ENCODE data around the gene CBFA2T3.
"Not testable (repeated sequence)": the region's sequence is repeated elsewhere in the genome, so short reads cannot be mapped to it uniquely, and the experiment has no call there.

Gene CBFA2T3

DNA sequence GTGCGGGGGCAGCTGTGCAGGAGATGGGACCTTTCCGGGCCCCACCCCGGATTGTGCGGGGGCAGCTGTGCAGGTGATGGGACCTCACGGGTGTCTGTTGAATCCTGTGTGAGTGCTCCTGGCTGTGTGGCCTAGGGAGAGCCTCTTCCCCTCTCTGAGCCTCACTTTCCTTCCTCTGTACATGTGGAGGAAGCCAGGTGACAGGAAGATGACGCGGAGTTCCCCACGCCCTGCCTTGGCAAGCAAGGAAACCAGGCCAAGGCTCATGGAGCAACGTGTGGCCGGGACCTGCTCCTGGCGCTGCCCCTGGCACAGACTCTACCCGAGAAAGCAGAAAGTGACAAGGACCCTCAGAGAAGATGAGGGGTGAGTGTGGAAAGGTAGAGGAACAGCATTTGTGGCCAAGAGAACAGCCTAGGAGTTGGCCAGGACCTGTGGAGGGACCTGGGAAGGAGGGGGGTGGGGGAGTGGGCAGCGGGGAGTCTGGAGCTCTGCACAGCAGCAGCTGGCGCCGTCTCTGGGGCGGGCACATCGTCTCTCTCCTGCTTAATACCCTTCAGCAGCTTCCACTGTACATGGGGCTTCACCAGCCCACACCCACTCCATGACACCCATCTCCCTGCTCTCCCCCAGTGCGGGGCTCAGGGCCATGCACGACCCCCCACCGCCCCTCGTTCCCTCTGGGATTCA lies 72.2 kb downstream of the CBFA2T3 start:
- no peak for DNase-seq

GRCh38 chr16:88903267-88903666 lies 73.7 kb downstream of the CBFA2T3 start:
- no peak for DNase-seq

- DNase-seq, result no peak
Measured at GRCh38 chr16:88902744-88903143, 74.3 kb downstream of the CBFA2T3 start.

GRCh38 chr16:88901718-88902337 lies 75.2 kb downstream of the CBFA2T3 start:
- DNase-seq, result no peak

DNA sequence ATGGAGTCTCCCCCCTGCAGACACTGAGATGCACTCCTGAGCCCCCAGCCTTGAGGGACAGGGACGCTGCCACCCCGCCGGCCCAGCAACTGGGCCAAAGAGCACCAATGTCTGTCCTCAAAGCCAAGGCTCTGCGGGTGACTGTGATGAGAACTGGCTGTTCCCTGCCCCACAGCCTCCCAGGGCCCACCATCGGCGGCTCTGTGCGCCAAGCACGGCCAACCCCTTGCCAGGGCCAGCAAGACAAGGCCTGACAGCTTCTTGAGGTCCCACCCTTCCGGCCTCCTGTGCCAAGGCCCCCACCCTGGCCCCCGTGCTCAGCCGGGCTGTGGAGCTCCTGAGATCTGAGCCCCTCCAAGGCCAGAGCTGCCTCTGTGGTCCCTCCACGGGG lies 76.3 kb downstream of the CBFA2T3 start:
- no peak for DNase-seq

DNA sequence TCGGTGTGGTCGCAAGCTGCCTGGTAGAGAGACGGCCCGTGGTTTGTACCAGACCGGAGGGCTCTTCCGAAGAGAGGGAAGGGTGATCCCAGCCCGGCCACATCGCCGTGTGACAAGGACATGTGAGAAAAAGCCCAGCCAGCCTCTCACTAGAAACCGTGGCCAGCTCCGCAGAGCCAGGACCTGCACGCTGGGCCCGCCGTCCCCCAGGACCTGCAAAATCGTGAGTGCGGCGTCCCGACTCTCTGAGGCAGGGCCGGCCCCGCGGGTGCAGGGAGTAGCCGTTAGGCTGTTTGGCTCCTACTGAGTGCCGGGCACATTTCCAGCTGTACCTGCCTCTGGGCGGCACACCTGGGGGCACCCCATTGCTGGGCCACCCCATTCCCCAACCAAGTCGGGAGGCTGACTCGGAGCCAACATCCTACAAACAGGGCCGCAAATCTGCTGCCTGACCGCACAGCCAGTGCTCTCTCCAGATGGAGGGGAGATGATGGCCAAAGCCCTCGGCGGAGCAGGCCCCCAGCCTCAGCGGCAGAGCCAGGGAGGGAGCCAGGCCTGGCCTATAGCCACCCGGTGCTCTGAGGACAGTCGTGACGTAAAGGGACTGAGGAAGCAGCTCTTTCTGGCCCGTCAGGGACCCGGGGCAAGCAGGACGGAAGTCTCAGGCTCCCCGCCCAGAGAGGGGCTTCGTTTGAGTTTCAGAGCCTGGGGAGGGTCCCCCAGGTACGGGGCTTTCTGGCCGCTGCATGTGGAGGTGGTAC lies 76.9 kb downstream of the CBFA2T3 start:
- DNase-seq, result no peak

- DNase-seq, result no peak
Measured at GRCh38 chr16:88897696-88898425, 79.1 kb downstream of the CBFA2T3 start.

DNA sequence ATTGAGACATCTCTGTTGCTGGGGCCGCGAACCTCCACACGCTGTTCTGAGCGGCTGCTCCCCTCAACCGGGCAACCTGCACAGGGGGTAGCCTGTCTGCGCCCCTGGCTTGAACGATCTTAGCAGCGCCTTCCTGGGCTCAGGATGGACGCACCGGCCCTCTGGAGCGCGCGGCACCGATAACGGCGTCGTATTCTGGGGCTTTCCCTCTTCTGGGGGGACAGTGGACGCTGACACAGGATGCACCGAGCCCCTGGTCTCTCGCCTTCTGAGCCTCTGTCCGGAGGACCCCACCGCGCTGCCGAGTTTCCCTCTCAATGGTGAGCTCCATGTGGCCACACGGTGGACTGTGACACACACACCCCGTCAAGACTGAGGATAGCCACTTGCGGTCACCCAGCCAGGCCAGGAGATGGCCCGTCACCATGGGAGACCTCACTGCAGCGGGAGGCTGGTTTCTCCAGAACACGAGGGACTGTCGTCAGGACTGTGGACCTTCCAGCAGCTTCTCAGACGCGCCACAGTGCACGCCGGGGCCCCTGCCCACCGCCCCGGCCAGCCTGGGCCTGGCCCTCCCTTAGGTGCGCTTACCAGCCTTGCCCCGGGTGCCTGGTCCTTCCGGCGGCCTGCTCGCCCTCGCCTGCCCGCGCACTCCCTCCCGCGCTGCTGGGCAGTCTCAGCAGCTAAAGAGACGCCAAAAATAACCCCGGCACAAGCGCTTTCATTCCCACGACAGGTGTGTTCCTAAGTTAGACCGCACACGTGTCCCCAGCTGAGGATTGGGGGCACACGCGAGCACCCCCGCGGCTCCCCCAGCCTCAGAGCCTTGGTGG lies 80.6 kb downstream of the CBFA2T3 start:
- DNase-seq, result no peak

DNA sequence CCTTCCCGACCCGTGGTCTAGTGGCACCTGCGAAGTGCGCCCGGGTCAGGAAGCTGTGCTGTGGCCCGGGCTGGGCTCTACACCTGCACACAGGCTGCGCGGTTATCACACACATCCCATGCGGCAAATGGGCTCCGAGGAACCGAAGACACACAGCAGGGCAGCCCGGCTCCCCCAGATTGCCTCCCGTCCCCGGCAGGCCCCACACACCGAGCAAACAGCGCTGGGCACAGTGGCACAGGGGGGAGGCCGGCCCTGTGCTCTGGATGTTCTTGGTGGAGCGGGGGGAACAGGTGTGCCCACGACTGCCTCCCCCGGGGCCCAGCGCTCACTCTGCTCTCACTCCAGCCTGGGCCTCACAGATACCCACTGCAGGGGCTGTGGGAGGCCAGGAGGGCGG lies 81.7 kb downstream of the CBFA2T3 start:
- no peak for DNase-seq

- DNase-seq, result no peak
Measured at GRCh38 chr16:88894681-88895300, 82.2 kb downstream of the CBFA2T3 start.

GRCh38 chr16:88894266-88894665 lies 82.7 kb downstream of the CBFA2T3 start:
- not testable (repeated sequence) for DNase-seq

- DNase-seq, result no peak
Measured at GRCh38 chr16:88893127-88893968, 83.7 kb downstream of the CBFA2T3 start.

DNA sequence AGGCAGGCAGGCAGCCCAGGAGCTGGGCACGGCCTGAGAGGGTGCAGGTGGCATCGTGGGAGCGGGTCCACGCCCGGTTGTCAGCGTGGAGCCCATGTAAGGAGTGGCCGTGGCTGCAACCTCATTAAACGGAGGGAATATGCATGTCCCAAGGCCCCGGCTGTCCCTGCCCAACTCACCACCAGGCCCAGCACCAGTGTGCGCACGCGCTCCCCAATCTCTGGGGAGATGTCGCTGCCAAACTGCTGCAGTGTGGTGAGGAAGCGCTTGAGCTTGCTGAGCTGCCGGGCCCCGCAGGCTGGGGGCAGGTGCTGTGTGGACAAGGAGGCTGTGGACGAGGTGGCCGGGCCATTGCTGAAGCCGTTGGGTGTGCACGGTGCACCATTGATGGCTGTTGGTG lies 84.9 kb downstream of the CBFA2T3 start:
- DNase-seq, result no peak

- no peak for DNase-seq
Measured at GRCh38 chr16:88891083-88891482, 85.9 kb downstream of the CBFA2T3 start.

DNA sequence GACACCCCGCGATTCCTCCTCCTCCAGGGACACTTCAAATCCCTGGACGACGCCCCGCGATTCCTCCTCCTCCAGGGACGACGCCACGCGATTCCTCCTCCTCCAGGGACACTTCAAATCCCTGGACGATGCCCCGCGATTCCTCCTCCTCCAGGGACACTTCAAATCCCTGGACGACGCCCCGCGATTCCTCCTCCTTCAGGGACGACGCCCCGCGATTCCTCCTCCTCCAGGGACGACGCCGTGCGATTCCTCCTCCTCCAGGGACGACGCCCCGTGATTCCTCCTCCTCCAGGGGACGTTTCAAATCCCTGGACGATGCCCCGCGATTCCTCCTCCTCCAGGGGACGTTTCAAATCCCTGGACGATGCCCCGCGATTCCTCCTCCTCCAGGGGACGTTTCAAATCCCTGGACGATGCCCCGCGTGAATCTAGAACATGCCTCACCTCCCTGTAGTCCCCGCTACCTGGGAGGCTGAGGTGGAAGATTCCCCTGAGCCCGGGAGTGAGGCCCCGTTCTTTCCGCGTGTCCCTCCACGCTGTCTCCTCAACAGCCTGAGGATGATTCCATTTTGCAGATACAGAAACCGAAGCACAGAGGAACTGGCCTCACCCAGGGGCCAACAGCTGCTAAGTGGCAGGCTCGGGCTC lies 87.2 kb downstream of the CBFA2T3 start:
- DNase-seq, result not testable (repeated sequence)

GRCh38 chr16:88888461-88889387 lies 88.3 kb downstream of the CBFA2T3 start:
- DNase-seq, result no peak

DNA sequence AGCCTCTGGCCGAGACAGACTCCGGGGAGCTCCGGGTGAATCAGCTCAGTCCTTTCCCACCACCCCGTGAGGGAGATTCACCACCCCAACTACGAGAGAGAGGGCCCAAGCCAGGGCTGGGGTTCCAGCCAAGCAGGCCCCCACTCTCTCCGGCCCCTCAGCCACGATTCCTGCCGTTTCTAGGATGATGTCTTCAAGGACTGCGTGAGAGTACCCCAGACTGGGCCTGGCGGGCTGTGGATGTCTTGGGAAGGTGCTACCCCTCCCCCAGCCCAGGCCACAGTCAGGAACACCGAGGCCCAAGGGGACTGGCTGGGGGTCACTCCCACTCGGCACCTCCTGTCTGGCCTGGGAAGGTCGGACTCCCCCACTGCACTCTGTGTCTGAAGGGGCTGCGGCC lies 89.0 kb downstream of the CBFA2T3 start:
- DNase-seq, result no peak

- no peak for DNase-seq
Measured at GRCh38 chr16:88886845-88887521, 90.0 kb downstream of the CBFA2T3 start.

GRCh38 chr16:88886420-88886844 lies 90.6 kb downstream of the CBFA2T3 start:
- no peak for DNase-seq

All from DMS53 (cell line).